Measurements from ENCODE around the gene ME1.

DNA sequence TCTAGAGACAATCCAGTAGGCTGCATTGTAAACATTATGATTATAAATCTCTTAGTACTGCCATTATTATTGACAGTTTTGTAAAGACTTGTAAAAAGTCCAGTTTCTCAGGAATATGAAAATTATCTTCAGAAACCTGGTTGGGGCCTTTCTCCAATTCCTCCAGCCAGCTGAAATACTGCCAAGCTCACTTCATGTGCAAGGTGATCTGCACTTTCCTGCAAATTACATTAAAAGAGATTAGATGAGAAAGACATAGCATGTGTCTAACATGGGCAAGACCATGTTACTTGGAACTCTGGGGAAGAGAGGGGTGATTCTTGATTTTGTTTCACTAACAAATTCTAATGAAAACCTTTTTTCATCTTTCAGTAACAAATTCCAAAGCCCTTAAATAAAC lies 261.7 kb downstream of the ME1 start:
- no peak for TF ChIP-seq EZH2 (IDR thresholded peaks at IDR 0.05; ENCODE audit: borderline replicate concordance, low read depth, low read length, severe bottlenecking)
- TF ChIP-seq CTCF (IDR thresholded peaks at IDR 0.05; ENCODE audit: borderline replicate concordance, extremely low read depth, low read length, poor library complexity, severe bottlenecking), result no peak
